ENCODE data around the gene ATE1.
A peak's percentile ranks its signal among the peaks of the same experiment; 100 is the strongest.
"Not testable (repeated sequence)": the region's sequence is repeated elsewhere in the genome, so short reads cannot be mapped to it uniquely, and the experiment has no call there.

ATE1 gene

GRCh38 chr10:121830101-121830500 lies 97.7 kb downstream of the ATE1 start:
- DNase-seq (ENCODE audit: low spot score), result no peak

GRCh38 chr10:121828045-121828444 lies 99.8 kb downstream of the ATE1 start:
- no peak for DNase-seq (ENCODE audit: low spot score)

GRCh38 chr10:121826773-121827172 lies 101.1 kb downstream of the ATE1 start:
- DNase-seq (ENCODE audit: low spot score), result not testable (repeated sequence)

GRCh38 chr10:121823993-121824463 lies 103.8 kb downstream of the ATE1 start:
- peak; percentile 67 for DNase-seq (ENCODE audit: low spot score)

GRCh38 chr10:121822724-121823123 lies 105.1 kb downstream of the ATE1 start:
- DNase-seq (ENCODE audit: low spot score), result no peak

GRCh38 chr10:121822180-121822579 lies 105.7 kb downstream of the ATE1 start:
- no peak for DNase-seq (ENCODE audit: low spot score)

- DNase-seq (ENCODE audit: low spot score), result peak; percentile 11
Observed at GRCh38 chr10:121819049-121819448, 108.8 kb downstream of the ATE1 start.

- DNase-seq (ENCODE audit: low spot score), result no peak
Observed at GRCh38 chr10:121818599-121818998, 109.2 kb downstream of the ATE1 start.

GRCh38 chr10:121816197-121816596 lies 111.6 kb downstream of the ATE1 start:
- DNase-seq (ENCODE audit: low spot score), result no peak

- DNase-seq (ENCODE audit: low spot score), result no peak
Observed at GRCh38 chr10:121813857-121814256, 114.0 kb downstream of the ATE1 start.

GRCh38 chr10:121813211-121813815 lies 114.5 kb downstream of the ATE1 start:
- peak; percentile 20 for DNase-seq (ENCODE audit: low spot score)

GRCh38 chr10:121812031-121812430 lies 115.8 kb downstream of the ATE1 start:
- no peak for DNase-seq (ENCODE audit: low spot score)

- no peak for DNase-seq (ENCODE audit: low spot score)
Observed at GRCh38 chr10:121811386-121811785, 116.4 kb downstream of the ATE1 start.

GRCh38 chr10:121808835-121809234 lies 119.0 kb downstream of the ATE1 start:
- no peak for DNase-seq (ENCODE audit: low spot score)

GRCh38 chr10:121804460-121804859 lies 123.4 kb downstream of the ATE1 start:
- DNase-seq (ENCODE audit: low spot score), result peak; percentile 85

GRCh38 chr10:121803611-121804010 lies 124.2 kb downstream of the ATE1 start:
- no peak for DNase-seq (ENCODE audit: low spot score)

GRCh38 chr10:121800831-121801230 lies 127.0 kb downstream of the ATE1 start:
- no peak for DNase-seq (ENCODE audit: low spot score)

GRCh38 chr10:121800146-121800545 lies 127.7 kb downstream of the ATE1 start:
- peak; percentile 15 for DNase-seq (ENCODE audit: low spot score)

GRCh38 chr10:121797490-121797889 lies 130.3 kb downstream of the ATE1 start:
- no peak for DNase-seq (ENCODE audit: low spot score)

- DNase-seq (ENCODE audit: low spot score), result no peak
Observed at GRCh38 chr10:121796342-121796741, 131.5 kb downstream of the ATE1 start.

GRCh38 chr10:121792198-121792597 lies 135.6 kb downstream of the ATE1 start:
- DNase-seq (ENCODE audit: low spot score), result peak; percentile 19

- no peak for DNase-seq (ENCODE audit: low spot score)
Observed at GRCh38 chr10:121791761-121792160, 136.1 kb downstream of the ATE1 start.

- no peak for DNase-seq (ENCODE audit: low spot score)
Observed at GRCh38 chr10:121788717-121789116, 139.1 kb downstream of the ATE1 start.

- no peak for DNase-seq (ENCODE audit: low spot score)
Observed at GRCh38 chr10:121788115-121788514, 139.7 kb downstream of the ATE1 start.
